Hepatocyte (in vitro differentiated cells): ENCODE measurements around the gene MOGAT1.

Experiments used
- CTCF ChIP-seq: fragments of 200-600 bp; sonication (generic); IDR thresholded peaks from 2 replicates; pipeline ENCODE4 v1.5.1; 2016; ENCODE audit warnings: antibody characterized with exemption, mild to moderate bottlenecking; ENCODE audit not compliant: poor library complexity
- EZH2 ChIP-seq: fragments of 200-600 bp; sonication (generic); IDR thresholded peaks from 2 replicates; pipeline ENCODE4 v1.6.1; 2016; ENCODE audit warnings: antibody characterized with exemption, mild to moderate bottlenecking, borderline replicate concordance

DNA sequence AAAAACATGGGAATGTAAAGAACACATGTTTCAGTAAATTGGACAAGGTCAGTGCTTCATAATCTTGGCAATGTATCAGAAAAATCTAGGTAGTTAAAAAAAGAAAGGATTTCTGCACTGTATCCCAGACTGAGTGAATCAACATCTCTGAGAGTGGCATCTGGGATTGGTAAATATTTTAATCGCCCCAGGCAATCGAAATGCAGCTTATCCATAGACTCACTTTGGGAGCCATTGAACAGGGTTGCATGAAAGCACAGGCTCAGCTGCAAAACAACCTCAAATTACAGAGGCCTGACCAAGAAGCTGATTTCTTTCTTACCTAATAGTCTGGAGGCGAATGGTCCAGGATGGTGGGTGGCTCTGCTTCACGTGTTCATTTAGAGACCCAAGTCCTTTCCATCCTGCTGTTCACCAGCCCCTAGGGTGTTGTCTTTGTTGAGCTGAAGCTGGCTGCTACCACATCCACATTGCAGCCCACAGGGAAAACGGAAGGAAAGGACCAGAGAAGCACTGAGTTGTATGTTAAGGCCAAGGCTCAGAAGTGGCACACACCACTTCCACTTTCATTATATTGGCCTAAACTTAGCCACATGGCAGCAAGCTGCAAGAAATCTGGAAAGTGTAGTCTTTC is 59.0 kb downstream of the MOGAT1 start:
- TF ChIP-seq CTCF, result no peak
- no peak for TF ChIP-seq EZH2
